GM18519 (cell line): ENCODE measurements around the gene DNAH2.
"Not testable (repeated sequence)": the region's sequence is repeated elsewhere in the genome, so short reads cannot be mapped to it uniquely, and the experiment has no call there.

Experiments used
- ATAC-seq: cut with Tn5 transposase; IDR thresholded peaks from one replicate; pipeline ENCODE4 v1.9.1; 2021; ENCODE audit warnings: mild to moderate bottlenecking, moderate library complexity; ENCODE audit not compliant: unreplicated experiment, low FRiP score

DNAH2 gene

DNA sequence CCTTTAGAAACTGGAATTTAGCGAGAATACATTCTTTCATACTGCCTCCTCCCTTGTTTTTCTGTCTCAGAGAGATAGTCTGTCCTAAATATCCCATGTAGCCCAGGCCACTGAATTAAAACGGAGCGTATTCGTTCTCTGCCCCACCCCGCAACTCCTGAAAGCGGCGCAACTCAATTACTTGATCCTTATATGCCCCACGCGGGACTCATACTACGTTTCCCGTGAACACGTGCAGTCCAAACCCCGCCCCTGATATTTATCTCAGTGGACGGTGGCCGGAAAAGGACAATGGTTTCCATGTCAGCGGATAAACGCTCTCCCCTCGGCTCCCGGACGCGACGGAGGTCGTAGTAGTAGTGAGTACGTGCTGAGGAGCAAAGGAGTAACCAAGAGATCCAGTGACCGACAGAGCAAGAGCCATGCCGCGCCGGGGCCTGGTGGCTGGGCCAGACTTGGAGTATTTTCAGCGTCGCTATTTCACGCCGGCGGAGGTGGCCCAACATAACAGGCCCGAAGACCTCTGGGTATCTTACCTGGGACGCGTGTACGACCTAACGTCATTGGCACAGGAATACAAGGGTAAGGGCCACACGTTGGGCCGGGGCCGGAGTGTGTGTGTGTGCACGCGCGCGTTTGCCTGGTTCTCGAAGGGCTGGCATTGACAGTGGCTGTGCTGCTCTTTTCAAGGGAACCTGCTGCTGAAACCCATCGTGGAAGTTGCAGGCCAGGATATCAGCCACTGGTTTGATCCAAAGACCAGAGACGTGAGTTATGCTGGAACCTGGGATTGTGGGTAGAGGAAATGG is 140.4 kb downstream of the DNAH2 start, which contains the start of gene CYB5D1:
Gene CYB5D1 (plus strand): TSS at position 291 of the 809 bp plus-strand sequence. CDS start 132 bp downstream, at position 423.
- no peak for ATAC-seq

GRCh38 chr17:7858522-7858810 is 140.9 kb downstream of the DNAH2 start:
- no peak for ATAC-seq

DNA sequence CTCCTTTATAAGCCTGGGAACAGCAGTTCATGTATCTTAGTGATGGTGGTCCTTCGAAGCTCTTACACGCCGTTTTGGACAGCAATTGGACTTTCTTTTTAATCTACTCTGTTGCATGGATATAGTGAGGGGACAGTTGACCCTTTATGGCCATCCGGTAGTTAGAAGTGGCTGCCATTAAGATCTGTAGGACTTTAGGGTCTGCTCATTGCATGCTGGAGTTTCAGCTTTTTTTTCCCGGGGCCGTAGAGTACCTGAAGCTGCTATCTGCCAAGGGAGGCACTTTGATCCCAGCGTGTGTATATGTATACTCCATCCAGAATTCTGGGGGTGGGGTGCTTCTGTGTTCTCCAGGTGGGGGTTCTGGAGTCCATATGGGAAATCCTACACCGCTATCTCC is 141.5 kb downstream of the DNAH2 start:
- no peak for ATAC-seq

- no peak for ATAC-seq
Observed at GRCh38 chr17:7862692-7863437, 145.3 kb downstream of the DNAH2 start.

DNA sequence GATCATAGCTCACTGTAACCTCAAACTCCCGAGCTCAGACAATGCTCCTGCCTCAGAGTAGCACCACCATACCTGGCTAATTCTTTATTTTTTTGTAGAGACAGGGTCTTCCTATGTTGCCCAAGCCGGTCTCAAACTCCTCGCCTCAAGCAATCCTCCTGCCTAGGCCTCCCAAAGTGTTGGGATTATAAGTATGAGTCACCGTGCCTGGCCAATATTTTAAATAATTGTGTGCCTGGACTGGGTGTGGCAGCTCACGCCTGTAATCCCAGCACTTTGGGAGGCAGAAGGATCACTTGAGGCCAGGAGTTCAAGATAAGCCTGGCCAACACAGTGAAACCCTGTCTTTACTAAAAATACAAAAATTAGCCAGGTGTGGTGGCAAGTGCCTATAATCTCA is 146.8 kb downstream of the DNAH2 start:
- ATAC-seq: not testable (repeated sequence)

DNA sequence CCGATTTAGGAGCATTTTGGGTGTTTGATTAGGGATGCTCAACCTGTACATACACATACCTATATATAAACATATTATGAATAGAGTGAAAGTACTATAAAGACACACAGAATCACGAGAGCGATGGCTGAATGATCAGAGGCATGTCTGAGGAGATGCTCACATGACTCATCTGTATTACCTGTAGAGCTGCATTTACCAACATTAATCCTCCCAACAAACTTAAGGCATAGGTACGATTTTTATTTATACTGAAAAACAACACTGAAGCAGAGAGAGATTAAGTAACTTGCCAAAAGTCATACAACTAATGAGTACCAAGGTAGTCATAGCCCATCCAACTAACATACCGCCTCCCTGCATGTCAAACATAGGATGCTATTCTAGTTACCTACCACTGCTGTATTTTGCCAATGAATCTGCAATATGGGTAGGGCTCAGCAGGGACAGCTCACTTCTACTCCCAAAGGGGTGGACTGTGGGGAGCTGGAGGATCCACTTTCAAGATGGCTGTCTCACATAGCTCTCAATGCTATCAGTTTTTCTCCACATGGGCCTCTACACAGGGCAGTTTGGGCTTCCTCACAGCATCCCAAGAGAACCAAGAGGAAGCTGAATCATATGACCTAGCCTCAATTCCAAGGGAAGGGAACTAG is 147.6 kb downstream of the DNAH2 start:
- ATAC-seq: no peak

- ATAC-seq: no peak
Observed at GRCh38 chr17:7867881-7868329, 150.4 kb downstream of the DNAH2 start.

DNA sequence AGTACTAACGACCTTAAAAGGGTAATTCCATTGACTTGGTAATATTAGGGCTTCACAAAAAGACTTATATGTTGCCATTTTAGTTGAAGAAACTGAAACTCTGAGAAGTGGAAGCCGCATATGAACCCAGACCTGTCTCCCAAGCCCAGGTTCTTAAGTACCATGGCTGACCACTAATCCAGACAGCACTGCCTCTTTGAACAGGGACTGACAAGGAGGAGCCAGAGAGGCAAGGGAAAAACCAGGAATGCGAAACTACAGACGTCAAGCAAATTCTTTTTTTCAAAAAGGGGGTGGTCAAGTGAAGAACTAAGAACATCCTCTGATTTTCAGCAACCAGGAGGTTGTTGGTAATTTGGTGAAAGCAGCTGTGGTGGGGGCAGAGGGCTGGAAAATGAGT is 155.5 kb downstream of the DNAH2 start:
- ATAC-seq: no peak

GRCh38 chr17:7875804-7876370 is 158.3 kb downstream of the DNAH2 start:
- no peak for ATAC-seq

- no peak for ATAC-seq
Observed at GRCh38 chr17:7878234-7878633, 160.7 kb downstream of the DNAH2 start.

- no peak for ATAC-seq
Observed at GRCh38 chr17:7880076-7880868, 162.7 kb downstream of the DNAH2 start.

DNA sequence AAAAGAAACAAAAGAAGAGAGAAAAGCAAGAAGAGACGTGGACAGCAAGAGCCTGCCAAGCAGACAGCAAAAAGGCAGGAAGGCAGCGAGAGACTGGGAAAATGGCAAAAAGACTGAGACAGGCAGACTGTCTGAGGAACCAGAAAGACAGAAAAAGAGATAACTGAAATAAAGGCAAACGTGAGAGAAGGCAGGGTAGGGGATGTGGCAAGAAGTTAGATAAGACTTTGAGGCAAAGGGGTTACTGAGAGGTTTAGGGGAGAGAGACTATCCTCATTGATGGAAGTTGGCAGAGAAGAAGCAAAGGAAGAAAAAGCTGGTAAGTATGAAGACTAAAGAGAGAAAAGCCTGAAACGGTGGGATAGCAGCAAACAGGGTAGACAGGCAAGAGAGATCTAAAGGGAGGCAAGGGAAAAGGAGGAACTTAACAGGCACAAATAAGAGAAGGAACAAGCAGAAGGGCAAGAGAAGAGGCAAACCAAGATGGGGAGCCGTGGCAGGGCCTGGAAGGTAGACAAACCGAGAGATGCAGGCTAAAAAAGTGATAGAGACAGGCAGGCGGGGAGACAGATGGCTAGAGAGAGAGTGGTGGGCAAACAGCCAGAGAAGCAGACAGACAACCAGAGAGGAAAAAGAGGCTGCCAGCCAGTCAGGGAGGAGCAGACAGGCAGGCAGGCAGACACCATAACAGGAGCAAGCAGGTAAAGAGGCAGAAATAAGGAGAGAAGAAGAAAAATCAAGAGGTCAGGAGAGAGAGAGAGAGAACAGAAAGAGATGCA is 163.9 kb downstream of the DNAH2 start:
- ATAC-seq: no peak

- ATAC-seq: no peak
Observed at GRCh38 chr17:7882068-7882467, 164.5 kb downstream of the DNAH2 start.

DNA sequence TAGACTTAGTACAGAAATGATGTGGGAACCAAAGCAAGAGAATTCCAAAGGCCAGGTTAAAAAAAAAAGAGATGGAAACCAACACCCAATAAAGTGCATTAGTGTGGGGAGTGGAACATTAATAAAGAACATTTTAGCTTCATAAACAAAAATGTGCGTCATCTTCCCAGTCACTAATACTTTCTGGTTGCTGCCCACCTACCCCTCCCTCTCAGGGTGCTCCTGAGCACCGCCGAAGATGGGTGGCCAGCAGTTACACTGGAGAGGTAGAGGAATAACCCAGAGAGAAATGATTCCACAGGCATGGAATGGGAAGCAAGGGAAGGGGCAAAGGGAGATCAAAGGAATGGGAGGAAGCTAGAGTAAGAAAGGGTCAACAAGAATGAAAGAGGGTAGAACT is 165.1 kb downstream of the DNAH2 start:
- ATAC-seq: no peak
